Muscle of arm (tissue), 12 donors: ENCODE measurements around the gene RTN1. TPM values are rescaled to one million over a fixed set of nuclear protein-coding genes. Genes with fewer than 3 reads are reported as not detected.

ENCODE experiments used
- DNase-seq: peaks from one replicate; pipeline ENCODE4 v3.0.0-alpha.2; 2013
- polyA plus RNA-seq, 12 donors: library from polyadenylated mRNA; unstranded; fragments of 120-200 nt; gene quantifications; one replicate each; pipeline ENCODE4 v1.2.1, GENCODE V29; 2013; ENCODE audit not compliant: insufficient read length in 12 of 12

RTN1 gene
- polyA plus RNA-seq, 12 donors: 1.7 to 6.4 (median 2.4) TPM; not detected in 1

GRCh38 chr14:59630288-59630963 lies 240.2 kb downstream of the RTN1 start:
- no peak for DNase-seq

GRCh38 chr14:59629444-59630287 lies 240.9 kb downstream of the RTN1 start:
- no peak for DNase-seq

GRCh38 chr14:59627011-59627520 lies 243.5 kb downstream of the RTN1 start:
- DNase-seq: no peak

- DNase-seq: no peak
Observed at GRCh38 chr14:59622631-59623030, 247.9 kb downstream of the RTN1 start.

GRCh38 chr14:59619061-59619460 lies 251.5 kb downstream of the RTN1 start:
- DNase-seq: no peak

GRCh38 chr14:59601056-59601455 lies 269.5 kb downstream of the RTN1 start:
- DNase-seq: no peak

- no peak for DNase-seq
Observed at GRCh38 chr14:59600211-59600945, 270.2 kb downstream of the RTN1 start.

GRCh38 chr14:59595071-59595470 lies 275.5 kb downstream of the RTN1 start:
- DNase-seq: no peak

GRCh38 chr14:59591641-59592370 lies 278.8 kb downstream of the RTN1 start:
- DNase-seq: no peak

GRCh38 chr14:59588101-59588500 lies 282.5 kb downstream of the RTN1 start:
- DNase-seq: no peak

- DNase-seq: no peak
Observed at GRCh38 chr14:59585891-59586554, 284.6 kb downstream of the RTN1 start.

GRCh38 chr14:59583755-59584154 lies 286.8 kb downstream of the RTN1 start:
- no peak for DNase-seq

- no peak for DNase-seq
Observed at GRCh38 chr14:59582845-59583509, 287.6 kb downstream of the RTN1 start.

GRCh38 chr14:59582161-59582560 lies 288.4 kb downstream of the RTN1 start:
- no peak for DNase-seq

GRCh38 chr14:59580911-59581310 lies 289.7 kb downstream of the RTN1 start:
- no peak for DNase-seq

- DNase-seq: peak; percentile 59
Observed at GRCh38 chr14:59576332-59577294, 294.0 kb downstream of the RTN1 start, which contains the start of gene CCDC175. TSS of gene CCDC175 (minus strand) at chr14:59576812. CDS start at chr14:59576775, 37 bp downstream.

- DNase-seq: no peak
Observed at GRCh38 chr14:59570122-59570521, 300.5 kb downstream of the RTN1 start.

GRCh38 chr14:59566725-59567124 lies 303.9 kb downstream of the RTN1 start:
- no peak for DNase-seq

GRCh38 chr14:59566296-59566695 lies 304.3 kb downstream of the RTN1 start:
- no peak for DNase-seq
